ENCODE measurements around the gene MPV17L2.

DNA sequence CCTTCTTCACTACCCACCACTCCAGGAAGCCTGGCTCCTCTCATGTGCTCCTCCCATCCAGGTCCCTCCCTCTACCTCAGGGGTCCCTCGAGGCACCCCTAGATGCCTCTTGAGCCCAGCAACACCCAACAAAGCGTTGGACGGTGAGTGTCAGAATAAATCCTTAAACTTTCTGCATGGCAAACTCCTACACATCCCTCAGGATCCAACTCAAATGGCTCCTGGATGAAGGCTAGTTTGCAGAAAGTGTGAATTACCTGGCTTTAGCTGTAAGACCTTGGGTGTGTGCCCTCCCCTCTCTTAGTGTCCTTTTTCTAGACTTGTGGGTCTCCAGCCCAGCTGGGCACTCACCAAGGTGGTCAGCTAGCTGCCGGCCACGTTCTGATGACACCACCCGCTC, 5.4 kb downstream of the MPV17L2 start:
- TF ChIP-seq, protein P1, sequence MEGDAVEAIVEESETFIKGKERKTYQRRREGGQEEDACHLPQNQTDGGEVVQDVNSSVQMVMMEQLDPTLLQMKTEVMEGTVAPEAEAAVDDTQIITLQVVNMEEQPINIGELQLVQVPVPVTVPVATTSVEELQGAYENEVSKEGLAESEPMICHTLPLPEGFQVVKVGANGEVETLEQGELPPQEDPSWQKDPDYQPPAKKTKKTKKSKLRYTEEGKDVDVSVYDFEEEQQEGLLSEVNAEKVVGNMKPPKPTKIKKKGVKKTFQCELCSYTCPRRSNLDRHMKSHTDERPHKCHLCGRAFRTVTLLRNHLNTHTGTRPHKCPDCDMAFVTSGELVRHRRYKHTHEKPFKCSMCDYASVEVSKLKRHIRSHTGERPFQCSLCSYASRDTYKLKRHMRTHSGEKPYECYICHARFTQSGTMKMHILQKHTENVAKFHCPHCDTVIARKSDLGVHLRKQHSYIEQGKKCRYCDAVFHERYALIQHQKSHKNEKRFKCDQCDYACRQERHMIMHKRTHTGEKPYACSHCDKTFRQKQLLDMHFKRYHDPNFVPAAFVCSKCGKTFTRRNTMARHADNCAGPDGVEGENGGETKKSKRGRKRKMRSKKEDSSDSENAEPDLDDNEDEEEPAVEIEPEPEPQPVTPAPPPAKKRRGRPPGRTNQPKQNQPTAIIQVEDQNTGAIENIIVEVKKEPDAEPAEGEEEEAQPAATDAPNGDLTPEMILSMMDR (IDR thresholded peaks at IDR 0.05; ENCODE audit: low read depth, low read length, poor library complexity, severe bottlenecking), result no peak
- TF ChIP-seq EZH2phosphoT487 (IDR thresholded peaks at IDR 0.05; ENCODE audit: borderline replicate concordance, low read length), result no peak
